Lower lobe of right lung (tissue), 2 donors: ENCODE data around the gene TMEM108. TPM values are rescaled to one million over a fixed set of nuclear protein-coding genes. Genes with fewer than 3 reads are reported as not detected.

Experiments used
- ATAC-seq, 2 donors: fragments of 200-7000 bp; cut with Tn5 transposase; one replicate each; pipeline ENCODE4 v1.9.1; 2020 to 2022; ENCODE audit warnings: mild to moderate bottlenecking in 2 of 2, moderate library complexity in 2 of 2
- DNase-seq: peaks from one replicate; pipeline ENCODE4 v3.0.0-alpha.2; 2020
- H3K27ac ChIP-seq: fragments of 200-600 bp; one replicate; pipeline ENCODE4 v1.8.0; 2022
- H3K27me3 ChIP-seq: fragments of 200-600 bp; one replicate; pipeline ENCODE4 v1.8.0; 2022; ENCODE audit warnings: low read depth
- H3K36me3 ChIP-seq: fragments of 200-600 bp; one replicate; pipeline ENCODE4 v1.8.0; 2022; ENCODE audit warnings: mild to moderate bottlenecking
- H3K4me1 ChIP-seq: fragments of 200-600 bp; one replicate; pipeline ENCODE4 v1.8.0; 2022
- H3K4me3 ChIP-seq: fragments of 200-600 bp; one replicate; pipeline ENCODE4 v1.8.0; 2022; ENCODE audit warnings: mild to moderate bottlenecking
- H3K9me3 ChIP-seq: fragments of 200-600 bp; one replicate; pipeline ENCODE4 v1.8.0; 2022
- intact Hi-C: fragments of 100-400 bp; cut with DNase I; formaldehyde crosslinking; loops from one replicate; pipeline ENCODE4 v1.11.0; 2022
- total RNA-seq: library from RNA; stranded (reverse); fragmentation: NEBNext Ultra II Directional; extraction: Animal tissue kit (Norgen Biotek cat#: 25700); gene quantifications from one replicate; pipeline ENCODE4 v1.2.1, GENCODE V29; 2021
- TF ChIP-seq, protein P1 (sequence below): fragments of 200-600 bp; IDR thresholded peaks from one replicate; pipeline ENCODE4 v1.8.0; 2022; ENCODE audit warnings: antibody characterized with exemption, mild to moderate bottlenecking
- donor health status: DM: no; HTN: yes; CAD: no; lungs with severe emphysema.

TMEM108 gene
- total RNA-seq, 1 donor from 2014 or later, result 18.5 TPM

DNA sequence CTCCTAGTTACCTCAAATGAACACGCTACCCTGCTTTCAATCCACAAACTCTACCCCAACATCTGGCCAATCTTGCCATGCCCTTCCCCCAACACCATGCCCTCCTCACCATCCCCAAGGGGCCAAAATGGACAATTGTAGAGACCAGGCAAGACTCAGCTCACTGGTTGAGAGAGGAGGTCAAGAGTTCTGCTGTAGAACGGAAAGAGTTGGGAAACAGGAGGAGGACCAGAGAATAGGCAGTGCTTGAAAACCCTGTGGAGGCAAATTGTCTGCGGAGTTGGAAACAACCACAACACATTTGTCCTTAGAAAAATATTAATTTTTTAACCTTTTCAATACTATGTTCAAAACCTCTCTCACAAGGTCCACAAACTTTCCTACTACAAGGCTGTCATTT lies 232.9 kb downstream of the TMEM108 start:
- Histone ChIP-seq H3K9me3 (no peaks in the 10 kb centered on the region), H3K4me1 (peaks cover 5% of the 10 kb centered on the region), H3K27me3 (no peaks in the 10 kb centered on the region), H3K27ac (no peak overlapping the region), H3K36me3 (no peaks in the 10 kb centered on the region), H3K4me3 (no peak overlapping the region)
- TF ChIP-seq, protein P1, sequence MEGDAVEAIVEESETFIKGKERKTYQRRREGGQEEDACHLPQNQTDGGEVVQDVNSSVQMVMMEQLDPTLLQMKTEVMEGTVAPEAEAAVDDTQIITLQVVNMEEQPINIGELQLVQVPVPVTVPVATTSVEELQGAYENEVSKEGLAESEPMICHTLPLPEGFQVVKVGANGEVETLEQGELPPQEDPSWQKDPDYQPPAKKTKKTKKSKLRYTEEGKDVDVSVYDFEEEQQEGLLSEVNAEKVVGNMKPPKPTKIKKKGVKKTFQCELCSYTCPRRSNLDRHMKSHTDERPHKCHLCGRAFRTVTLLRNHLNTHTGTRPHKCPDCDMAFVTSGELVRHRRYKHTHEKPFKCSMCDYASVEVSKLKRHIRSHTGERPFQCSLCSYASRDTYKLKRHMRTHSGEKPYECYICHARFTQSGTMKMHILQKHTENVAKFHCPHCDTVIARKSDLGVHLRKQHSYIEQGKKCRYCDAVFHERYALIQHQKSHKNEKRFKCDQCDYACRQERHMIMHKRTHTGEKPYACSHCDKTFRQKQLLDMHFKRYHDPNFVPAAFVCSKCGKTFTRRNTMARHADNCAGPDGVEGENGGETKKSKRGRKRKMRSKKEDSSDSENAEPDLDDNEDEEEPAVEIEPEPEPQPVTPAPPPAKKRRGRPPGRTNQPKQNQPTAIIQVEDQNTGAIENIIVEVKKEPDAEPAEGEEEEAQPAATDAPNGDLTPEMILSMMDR, result no peak
- DNase-seq (no peak), ATAC-seq (no peak)
- intact Hi-C loops, result no loop called here

DNA sequence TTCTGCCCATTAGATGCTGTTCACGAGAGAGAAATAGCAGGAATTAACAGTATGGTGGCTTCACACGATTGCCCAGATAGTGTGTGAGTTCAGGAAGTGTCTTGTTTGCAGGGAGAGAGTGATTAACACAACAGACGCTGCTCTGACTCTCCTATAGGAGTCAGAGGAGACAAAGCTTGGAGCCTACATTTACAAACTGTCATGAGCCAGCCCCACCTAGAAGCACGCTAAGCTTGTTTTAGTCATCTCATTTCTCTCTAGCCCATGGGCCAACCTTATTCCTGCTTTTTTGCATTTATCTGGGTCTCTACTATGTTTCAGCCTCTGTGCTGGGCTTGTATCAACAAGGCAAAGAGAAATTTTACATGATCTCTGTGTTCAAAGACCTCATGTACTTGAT lies 233.3 kb downstream of the TMEM108 start:
- peaks cover 5% of the 10 kb centered on the region for H3K4me1 ChIP-seq
- intact Hi-C loops, result no loop called here
- ATAC-seq, result no peak
- H3K36me3 ChIP-seq, result no peaks in the 10 kb centered on the region
- H3K9me3 ChIP-seq, result no peaks in the 10 kb centered on the region
- H3K4me3 ChIP-seq, result no peak overlapping the region
- no peak overlapping the region for H3K27ac ChIP-seq
- no peak for DNase-seq
- H3K27me3 ChIP-seq, result no peaks in the 10 kb centered on the region
- TF ChIP-seq, protein P1, result no peak

DNA sequence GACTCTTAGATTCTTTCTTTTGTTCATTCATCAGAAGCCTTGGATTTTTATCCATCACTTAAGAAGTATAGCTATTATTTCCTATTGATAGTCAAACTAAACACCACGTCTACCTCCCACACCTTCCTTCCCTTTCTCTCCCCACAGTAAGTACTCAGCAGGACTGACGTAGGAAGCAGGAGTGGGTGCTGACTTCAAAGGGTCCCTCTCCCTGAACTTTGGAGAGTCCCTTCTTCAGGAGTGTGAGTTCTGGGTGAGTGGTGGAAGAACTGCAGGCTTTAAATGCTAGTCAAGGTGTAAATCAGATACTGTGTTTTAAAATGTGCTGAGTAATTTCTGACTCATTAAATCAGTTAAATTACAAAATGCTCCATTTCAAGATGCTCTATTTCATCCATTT lies 235.2 kb downstream of the TMEM108 start:
- H3K27ac ChIP-seq, result no peak overlapping the region
- no peaks in the 10 kb centered on the region for H3K36me3 ChIP-seq
- H3K4me1 ChIP-seq, result peaks cover 8% of the 10 kb centered on the region
- TF ChIP-seq, protein P1, result no peak
- H3K27me3 ChIP-seq, result no peaks in the 10 kb centered on the region
- ATAC-seq (no peak), DNase-seq (no peak)
- intact Hi-C loops, result no loop called here
- no peak overlapping the region for H3K4me3 ChIP-seq
- no peaks in the 10 kb centered on the region for H3K9me3 ChIP-seq

DNA sequence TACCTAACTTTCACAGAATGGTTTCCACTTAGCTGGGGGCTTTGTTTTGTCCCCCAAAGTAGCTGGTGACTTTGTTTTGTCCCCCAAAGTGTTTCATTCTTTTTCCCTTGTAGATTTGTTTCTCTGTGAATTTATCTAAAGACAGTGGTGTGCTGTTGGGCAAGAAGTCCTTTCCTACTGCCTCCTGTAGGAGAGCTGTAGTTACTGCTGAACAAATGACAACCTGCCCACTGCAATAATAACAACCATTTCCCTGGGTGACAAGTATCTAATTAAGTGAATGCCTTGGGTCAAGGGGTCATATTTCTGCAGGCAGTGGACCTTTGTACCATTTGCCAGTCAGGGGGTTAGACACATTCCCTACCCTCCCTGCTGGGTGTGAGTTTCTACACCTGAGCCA lies 236.3 kb downstream of the TMEM108 start:
- H3K4me1 ChIP-seq, result peaks cover 7% of the 10 kb centered on the region
- intact Hi-C loops, result no loop called here
- ATAC-seq (no peak), DNase-seq (no peak)
- TF ChIP-seq, protein P1, result no peak
- H3K27me3 ChIP-seq, result no peaks in the 10 kb centered on the region
- no peak overlapping the region for H3K27ac ChIP-seq
- no peaks in the 10 kb centered on the region for H3K9me3 ChIP-seq
- no peak overlapping the region for H3K4me3 ChIP-seq
- no peaks in the 10 kb centered on the region for H3K36me3 ChIP-seq

DNA sequence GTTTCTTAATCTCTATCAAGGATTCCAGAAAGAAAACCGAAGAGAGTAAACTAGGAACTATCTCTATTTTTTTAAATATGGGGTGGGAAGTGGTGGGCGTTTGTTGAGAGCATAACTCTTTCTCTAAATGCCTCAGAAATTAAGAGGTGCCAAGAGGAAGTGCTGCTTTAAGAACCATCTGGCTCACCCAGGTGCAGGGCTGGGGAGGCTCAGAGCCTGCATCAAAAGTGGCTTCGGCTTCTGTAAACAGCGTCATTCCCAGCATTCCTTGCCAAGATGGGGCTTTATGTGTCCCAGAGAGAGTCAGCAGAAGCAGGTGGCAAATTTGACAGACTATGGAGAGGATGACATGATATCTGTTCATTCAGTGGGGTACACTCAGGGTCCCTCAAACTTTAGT lies 238.4 kb downstream of the TMEM108 start:
- intact Hi-C loops, result no loop called here
- H3K27me3 ChIP-seq, result no peaks in the 10 kb centered on the region
- H3K36me3 ChIP-seq, result no peaks in the 10 kb centered on the region
- no peaks in the 10 kb centered on the region for H3K9me3 ChIP-seq
- no peak overlapping the region for H3K4me3 ChIP-seq
- H3K4me1 ChIP-seq, result peaks cover 3% of the 10 kb centered on the region
- ATAC-seq (no peak), DNase-seq (no peak)
- no peak overlapping the region for H3K27ac ChIP-seq
- TF ChIP-seq, protein P1, result no peak

DNA sequence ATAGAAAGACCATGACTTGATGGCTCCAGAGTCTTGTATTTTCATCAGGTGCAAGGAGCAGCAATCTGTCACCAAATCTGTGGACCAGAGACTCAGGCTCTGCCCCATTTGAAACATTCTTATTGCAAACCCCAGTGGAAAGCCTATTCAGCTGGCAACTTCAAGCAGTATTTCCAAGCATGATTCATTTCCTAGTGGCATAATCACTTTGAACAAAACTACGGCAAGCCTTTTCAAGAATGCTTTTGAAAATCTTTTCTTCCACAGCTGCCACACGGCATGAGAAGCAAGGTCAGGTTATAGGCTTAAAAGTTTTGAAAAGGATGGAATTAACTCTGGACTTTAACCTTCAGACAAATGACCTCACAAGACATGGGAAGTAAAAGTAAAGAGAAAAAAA lies 239.6 kb downstream of the TMEM108 start:
- ATAC-seq, result no peak
- no peak for DNase-seq
- intact Hi-C loops, result no loop called here
- H3K9me3 ChIP-seq, result no peaks in the 10 kb centered on the region
- no peak overlapping the region for H3K27ac ChIP-seq
- H3K4me1 ChIP-seq, result peaks cover 3% of the 10 kb centered on the region
- H3K4me3 ChIP-seq, result no peak overlapping the region
- TF ChIP-seq, protein P1, result no peak
- no peaks in the 10 kb centered on the region for H3K27me3 ChIP-seq
- H3K36me3 ChIP-seq, result no peaks in the 10 kb centered on the region
